HL-60 (cell line): Measurements from ENCODE around the gene TANGO6.

ENCODE experiments used
- GABPA ChIP-seq: IDR thresholded peaks from 2 replicates; pipeline ENCODE4 v1.6.1; 2012; ENCODE audit warnings: low read depth
- TF ChIP-seq, protein P1 (sequence below): IDR thresholded peaks from one replicate; pipeline ENCODE4 v1.5.1; 2011; ENCODE audit warnings: low read length, control low read depth, inconsistent platforms; ENCODE audit not compliant: insufficient read depth

GRCh38 chr16:68997564-68997963 lies 154.2 kb downstream of the TANGO6 start:
- TF ChIP-seq, protein P1, sequence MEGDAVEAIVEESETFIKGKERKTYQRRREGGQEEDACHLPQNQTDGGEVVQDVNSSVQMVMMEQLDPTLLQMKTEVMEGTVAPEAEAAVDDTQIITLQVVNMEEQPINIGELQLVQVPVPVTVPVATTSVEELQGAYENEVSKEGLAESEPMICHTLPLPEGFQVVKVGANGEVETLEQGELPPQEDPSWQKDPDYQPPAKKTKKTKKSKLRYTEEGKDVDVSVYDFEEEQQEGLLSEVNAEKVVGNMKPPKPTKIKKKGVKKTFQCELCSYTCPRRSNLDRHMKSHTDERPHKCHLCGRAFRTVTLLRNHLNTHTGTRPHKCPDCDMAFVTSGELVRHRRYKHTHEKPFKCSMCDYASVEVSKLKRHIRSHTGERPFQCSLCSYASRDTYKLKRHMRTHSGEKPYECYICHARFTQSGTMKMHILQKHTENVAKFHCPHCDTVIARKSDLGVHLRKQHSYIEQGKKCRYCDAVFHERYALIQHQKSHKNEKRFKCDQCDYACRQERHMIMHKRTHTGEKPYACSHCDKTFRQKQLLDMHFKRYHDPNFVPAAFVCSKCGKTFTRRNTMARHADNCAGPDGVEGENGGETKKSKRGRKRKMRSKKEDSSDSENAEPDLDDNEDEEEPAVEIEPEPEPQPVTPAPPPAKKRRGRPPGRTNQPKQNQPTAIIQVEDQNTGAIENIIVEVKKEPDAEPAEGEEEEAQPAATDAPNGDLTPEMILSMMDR = no peak
- TF ChIP-seq GABPA = no peak
